ENCODE measurements around the gene COPA.
"Not testable (repeated sequence)": the region's sequence is repeated elsewhere in the genome, so short reads cannot be mapped to it uniquely, and the experiment has no call there.

DNA sequence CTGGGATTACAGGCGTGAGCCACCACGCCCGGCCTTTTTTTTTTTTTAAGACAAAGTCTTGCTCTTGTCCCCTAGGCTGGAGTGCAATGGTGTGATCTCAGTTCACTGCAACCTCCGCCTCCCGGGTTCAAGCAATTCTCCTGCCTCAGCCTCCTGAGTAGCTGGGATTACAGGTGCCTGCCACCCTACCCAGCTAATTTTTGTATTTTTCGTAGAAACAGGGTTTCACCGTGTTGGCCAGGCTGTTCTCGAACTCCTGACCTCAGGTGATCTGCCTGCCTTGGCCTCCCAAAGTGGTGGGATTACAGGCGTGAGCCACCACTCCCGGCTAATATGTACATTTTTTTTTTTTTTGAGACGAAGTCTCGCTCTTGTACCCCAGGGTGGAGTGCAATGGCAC lies 55.3 kb downstream of the COPA start:
- TF ChIP-seq, protein P1, sequence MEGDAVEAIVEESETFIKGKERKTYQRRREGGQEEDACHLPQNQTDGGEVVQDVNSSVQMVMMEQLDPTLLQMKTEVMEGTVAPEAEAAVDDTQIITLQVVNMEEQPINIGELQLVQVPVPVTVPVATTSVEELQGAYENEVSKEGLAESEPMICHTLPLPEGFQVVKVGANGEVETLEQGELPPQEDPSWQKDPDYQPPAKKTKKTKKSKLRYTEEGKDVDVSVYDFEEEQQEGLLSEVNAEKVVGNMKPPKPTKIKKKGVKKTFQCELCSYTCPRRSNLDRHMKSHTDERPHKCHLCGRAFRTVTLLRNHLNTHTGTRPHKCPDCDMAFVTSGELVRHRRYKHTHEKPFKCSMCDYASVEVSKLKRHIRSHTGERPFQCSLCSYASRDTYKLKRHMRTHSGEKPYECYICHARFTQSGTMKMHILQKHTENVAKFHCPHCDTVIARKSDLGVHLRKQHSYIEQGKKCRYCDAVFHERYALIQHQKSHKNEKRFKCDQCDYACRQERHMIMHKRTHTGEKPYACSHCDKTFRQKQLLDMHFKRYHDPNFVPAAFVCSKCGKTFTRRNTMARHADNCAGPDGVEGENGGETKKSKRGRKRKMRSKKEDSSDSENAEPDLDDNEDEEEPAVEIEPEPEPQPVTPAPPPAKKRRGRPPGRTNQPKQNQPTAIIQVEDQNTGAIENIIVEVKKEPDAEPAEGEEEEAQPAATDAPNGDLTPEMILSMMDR (IDR thresholded peaks at IDR 0.05) = not testable (repeated sequence)
- TF ChIP-seq POLR2AphosphoS5 (IDR thresholded peaks at IDR 0.05) = not testable (repeated sequence)

Data from stomach (tissue), 4 donors.